NCI-H524 (cell line): ENCODE measurements around the gene OPRM1.
A peak's percentile ranks its signal among the peaks of the same experiment; 100 is the strongest.

Source experiments
- DNase-seq, 2 experiments: peaks; one replicate each; lab custom pipeline; 2025; lab: John Stamatoyannopoulos, UW

The OPRM1 gene

DNA sequence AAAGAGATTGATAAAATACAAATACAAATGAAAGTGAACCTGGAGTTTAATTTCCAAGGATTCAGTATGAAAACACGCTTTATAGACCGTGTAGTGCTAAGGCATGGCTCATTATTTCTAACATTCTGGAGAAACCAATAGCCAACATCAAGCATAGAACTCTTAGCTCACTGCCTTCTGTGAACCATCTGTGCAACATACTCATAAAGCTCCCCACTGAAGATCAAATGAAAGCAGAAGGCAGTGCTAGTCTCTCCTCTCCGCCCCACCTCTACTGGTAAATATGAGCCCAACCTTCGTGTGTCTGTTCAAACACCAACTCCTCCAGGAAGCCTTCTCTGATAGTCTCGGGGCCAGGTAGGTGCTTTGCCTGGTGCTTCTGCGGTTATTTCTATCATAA lies 163.9 kb downstream of the OPRM1 start:
- DNase-seq = no peak

DNA sequence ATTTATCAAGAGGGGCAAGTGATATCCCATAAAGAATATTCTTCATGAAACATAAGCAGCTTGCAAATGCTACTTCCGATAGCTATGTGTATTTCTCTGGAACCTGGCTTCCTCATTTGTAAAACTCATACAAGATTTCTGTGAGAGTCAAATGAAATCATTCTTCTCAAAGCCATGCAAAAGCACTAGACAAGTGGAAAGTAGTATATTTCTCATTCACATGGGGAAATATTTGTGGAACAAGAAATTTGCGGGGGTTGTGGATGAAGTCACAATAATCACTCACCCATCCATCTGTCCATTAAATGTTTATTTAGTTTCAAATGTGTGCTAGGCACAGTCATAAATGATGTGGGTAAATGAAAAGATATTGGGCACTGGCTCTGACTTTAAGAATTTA lies 167.1 kb downstream of the OPRM1 start:
- no peak for DNase-seq

DNA sequence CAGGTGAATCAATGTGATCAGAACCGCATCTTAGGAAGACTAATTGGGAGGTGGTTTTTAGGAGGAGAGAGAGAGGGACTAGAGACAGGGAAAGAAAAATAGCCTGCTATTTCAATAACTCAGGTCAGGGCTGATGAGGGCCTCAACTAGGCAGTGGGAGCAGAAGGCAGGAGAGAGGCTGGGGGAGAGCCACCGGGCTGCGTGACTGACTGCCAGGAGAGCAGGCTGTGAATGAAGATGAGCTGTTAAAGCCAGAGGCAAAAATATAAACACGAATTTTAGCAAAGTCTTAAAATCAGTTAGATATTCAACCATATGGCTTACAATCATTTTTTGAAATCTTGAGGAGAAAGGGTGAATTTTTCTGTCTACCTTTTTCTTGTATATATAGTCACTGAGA lies 168.0 kb downstream of the OPRM1 start:
- DNase-seq = no peak

DNA sequence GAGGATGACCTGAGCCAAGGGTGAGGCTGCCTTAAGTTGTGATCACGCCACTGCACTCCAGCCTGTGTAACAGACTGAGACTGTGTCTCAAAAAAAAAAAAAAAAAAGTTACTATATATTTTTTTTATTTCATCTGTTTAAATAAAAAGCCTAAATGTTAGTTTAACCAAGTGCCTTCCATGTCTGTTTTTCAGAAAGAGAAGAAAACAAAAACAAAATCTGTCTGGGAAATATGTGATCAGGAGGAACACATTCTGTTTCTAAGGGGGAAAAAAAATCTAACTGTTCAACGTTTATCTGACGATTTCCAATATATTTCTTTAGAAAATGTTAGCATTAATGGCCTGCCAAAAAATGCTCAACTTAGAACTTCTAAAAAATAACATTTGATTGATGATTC lies 170.5 kb downstream of the OPRM1 start:
- DNase-seq = no peak

DNA sequence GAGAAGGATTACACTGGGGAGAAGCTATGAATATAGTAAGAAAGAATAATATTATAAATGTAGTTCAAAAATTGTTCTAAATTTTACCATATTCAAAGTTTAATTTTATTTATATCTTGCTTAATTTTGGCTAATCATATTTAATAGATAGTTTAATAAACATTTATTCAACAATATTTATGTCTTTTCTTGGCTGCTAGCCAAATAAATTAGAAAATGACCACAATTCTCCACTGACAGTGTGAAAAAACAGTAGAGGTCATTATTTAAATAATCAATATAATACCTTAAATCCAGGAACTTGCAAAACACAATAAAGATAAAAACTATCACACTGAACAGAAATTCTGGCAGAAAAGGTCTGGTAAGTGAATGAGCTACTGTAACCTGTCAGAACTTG lies 171.6 kb downstream of the OPRM1 start:
- DNase-seq = no peak

DNA sequence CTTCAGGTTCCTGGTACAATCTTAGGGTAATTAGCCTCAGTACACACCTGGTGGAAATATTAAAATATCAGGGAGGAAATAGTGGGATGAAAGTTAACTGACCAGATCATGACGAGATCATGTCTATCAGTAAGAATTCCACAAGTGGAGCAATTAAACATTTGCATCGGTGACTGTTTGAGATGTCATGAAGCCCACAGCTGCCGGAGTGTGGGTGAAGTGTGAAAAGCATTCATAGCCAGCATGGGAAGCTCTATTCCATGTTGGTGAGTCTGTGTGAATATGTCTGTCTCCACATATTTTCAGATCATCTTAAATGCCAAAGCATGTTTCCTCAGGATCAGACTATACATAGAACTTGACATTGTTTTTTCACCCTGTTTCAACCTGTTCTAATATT lies 174.7 kb downstream of the OPRM1 start:
- no peak for DNase-seq

DNA sequence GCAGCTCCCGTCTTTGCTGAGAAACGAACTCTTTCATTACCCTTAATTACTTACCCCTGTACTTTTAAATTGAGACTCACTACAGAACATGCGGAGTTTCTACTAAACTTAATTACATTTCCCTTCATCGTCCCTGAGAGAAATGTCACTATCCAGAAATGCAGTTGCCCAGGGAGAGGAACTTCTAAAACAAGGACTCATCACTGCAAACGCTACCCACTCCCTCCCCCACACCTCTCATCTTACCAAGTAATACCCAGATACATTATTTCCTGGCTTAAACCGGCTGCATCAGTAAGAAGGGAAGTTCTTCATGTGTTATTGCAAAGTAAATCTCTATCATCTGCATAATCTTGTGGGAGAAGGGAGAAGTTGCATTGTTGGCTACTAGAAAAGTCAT lies 179.3 kb downstream of the OPRM1 start:
- DNase-seq = no peak

DNA sequence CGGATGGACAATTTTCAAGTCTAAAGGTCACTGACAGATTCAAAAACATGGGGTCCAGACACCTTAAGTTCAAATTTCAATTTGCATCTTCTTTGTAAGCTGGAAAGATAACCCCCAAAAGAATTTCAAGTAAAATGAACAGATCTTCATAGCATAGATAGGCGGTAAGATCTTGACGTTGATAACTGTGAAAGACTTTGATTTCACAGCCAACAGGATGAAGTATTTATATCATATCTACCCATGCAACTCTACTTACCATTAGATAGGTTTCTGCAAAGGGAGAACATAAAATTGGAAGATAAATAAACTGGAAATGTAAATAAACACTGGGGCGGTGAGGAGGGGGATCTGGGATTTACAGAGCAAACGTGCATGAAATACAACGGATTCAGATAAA lies 179.7 kb downstream of the OPRM1 start:
- DNase-seq = no peak

DNA sequence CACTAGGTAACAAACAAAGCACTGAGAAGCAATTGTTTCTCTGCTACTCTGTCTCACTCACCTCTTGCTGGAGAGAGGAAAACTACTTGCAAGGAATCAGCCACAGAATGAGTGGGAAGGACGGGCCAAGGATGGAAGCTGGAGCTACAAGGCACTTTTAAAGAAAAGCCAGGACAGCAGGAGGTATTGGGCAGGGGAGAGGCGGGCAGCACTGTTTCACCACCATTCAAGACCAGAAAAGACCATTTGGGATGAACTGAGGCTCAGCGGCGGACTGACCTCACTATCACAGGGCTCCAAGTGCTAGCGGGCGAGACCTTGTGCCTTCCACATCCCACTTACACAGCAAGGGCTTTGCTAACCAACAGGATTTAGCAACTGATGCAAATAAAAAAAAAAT lies 180.2 kb downstream of the OPRM1 start:
- no peak for DNase-seq

DNA sequence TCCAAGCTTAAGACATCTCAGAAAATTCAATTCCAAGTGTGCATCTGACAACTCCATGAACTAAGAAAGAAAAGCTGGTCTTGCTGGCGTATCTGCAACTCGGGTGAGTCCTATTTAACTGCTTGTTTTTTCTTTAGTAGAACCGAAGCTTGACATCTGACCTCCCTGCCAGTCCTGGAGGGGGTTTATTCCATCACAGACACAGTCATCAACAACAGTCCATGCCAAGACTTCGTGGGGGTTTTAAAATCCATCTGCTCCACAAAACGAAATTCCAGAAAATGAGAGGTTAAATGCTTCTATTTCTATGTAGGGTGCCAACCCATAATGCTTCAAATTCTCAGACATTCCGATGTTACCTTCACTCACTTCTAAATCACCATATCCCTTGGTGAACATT lies 183.7 kb downstream of the OPRM1 start:
- DNase-seq = no peak

DNA sequence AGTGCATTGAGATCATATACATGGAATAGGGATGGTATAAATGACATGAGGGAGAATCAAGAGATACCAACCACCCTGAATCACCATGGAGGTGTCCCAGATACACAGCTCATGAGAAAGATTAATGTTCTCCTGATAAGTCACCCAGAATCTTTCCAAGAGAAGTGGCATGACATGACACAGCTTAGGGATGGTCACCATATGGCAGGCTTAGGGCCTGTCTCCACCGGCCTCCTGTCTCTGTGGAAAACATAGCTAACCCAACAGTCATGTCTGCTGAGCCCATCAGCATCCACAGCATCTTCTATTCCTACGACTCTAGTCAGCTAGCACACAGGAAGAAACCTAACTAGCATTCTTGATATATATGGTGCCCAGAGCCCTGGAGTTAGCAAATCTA lies 184.3 kb downstream of the OPRM1 start:
- DNase-seq = peak in 1 of 2 experiments; percentile 41

DNA sequence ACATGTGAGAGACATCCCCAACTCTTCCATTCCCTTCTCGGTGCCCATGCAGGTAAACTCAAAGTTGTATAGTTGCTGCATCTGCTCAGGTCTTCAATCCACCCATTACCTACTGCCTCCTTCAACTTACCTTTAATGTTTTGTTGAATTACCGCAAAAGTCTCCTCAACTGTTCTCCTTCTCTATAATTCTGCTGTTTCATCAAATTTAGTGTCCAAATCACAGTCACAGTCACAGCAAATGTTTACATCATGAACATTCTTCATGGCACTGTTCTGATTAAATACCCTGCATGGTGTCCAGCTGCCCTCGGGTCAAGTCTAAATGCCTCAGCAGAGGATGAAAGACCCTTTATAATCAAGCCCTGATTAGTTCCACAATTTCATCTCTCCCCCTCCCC lies 187.4 kb downstream of the OPRM1 start:
- no peak for DNase-seq

DNA sequence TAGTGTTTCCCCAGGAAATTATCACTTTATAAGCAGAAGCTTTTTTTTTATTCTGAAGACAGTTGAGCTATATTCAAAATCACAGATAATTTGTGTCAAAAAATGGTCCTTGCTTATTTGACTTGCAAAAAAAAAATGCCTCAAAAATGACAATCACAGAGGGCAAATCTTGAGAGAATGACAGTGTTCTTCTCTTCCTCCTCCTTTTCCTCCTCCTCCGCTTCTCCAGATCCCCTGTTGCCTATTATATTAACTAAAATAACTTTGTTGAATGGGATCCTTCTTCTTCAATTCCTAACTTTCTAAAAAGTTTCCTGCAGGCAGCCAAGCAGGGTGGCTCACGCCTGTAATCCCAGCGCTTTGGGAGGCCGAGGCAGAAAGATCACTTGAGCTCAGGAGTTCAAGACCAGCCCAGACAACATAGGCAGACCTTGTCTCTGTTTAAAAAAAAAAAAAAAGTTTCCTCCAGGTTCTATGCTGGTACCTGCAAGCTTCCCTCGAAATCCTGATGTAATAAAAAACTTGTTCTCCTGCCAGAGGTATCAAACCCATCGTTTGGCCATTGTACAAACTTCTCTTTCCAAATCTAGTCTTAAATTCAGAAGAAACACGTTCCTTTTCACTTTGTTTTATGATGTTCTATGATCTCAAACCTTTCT lies 189.0 kb downstream of the OPRM1 start:
- DNase-seq = no peak

DNA sequence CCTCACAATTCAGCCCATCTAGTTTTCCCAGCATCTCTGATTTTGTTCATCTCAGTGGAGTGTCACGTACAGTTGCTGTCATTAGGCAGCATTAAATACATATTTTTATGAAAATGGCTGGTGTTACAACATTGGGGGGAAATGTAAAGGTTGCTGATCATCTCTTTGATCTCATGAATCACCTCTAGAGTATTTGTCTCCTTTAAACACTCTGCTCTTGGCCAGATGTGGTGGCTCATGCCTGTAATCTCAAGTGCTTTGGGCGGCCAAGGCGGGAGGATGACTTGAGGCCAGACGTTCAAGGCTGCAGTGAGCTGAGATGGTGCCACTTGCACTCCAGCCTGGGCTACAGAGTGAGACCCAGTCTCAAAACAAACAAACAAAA lies 189.5 kb downstream of the OPRM1 start:
- no peak for DNase-seq

DNA sequence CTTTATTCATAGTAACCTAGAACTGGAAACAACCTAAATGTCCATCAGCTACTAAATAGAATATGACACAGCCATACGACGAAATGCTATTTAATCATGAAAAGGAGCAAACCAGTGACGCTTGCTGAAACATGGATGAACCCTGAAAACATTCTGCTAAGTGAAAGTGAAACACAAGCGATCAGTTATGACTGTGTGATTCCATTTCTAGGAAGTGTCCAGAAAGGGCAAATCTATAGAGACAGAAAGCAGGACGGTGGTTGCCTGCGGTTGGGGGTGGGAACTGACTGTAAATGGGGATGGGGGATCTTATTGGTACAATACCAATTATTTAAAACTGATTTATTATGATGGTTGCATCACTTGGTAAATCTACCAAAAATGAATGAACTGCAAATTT lies 190.7 kb downstream of the OPRM1 start:
- no peak for DNase-seq

DNA sequence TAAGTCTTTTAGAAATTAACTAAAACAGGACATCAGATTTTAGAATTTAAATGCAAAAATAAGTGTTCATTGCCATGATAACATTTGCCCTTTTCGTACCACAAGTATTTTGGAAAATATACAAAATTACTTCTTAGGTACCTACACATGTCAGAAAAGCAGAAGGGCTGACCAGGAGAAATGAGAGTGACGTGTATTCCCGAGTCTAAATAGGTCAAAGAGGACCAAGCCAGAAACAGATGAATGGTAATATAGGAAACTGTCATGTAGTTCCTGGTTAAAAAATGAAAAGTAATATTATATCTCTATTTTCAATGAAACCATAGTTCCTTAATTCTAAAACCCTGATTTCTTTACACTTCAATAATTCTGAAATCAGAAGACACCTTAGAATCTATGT lies 191.4 kb downstream of the OPRM1 start:
- no peak for DNase-seq

DNA sequence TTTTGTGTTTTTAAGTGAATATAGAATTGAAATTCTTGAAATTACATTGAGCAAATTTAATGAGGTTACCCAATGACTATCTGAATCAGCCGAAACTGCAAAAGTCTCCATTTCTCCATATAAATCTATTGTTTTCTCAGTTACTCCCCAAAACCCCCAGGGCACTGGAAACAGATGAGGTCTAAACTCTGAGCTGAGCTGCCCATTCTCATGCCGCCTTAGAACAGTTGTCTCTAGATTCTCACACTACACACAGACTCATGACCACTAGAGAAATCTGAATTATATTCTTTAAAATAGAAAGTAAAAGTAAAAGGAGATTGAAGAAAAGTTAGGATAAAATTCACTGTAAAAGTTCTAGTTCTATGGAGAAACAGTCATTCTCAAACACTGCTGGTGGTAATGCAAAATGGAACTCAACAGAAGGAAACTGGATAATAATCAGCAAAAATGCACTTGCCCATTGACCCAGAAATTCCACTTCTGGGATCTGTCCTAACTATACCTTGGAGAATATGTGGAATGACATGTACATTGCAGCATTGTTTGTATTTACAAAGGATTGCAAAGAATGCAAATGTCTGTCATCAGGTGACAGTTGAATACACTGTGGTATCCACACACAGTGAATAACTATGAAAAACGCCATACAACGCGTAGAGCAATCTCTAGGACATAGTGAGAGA lies 192.0 kb downstream of the OPRM1 start:
- DNase-seq = no peak

DNA sequence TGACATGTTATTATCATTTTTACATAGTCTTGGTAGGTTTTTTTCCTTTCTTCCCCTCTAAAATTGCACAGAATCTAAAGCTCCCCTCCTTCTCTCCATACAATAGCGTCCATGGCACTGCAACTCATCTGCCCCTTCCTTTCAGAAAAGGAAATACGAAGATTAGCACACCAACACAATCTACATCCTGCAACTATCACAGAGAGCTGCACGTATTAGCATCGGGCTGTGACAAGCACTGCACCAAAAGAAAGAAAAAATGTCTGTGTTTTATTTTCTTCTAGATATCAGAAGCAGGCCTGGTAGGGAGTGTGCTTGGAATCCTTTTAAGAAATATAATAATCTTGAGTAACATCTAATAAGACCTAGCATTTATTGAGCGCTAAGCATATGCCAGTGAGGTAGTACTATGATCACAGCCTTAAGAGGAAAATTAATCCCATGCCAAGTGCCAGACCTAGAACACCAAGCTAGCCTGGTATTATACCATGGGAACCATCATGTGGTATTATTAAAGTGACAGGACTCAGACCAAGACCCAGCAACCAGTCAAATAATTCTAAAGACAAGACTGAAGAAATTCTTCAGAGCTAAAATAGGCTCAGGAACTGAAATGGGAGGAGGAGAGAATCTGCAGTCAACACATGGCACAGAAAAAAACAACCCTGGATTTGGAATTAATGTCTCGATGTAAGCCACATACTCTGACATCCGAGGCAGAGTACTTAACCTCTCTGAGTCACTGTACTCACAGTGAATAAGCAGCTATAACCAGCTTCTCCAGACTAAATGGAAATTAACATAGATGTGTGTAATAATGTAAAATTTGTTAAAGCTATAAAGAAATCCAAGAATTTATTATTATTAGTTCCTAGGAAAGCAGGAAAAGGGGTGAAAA lies 193.2 kb downstream of the OPRM1 start:
- DNase-seq = no peak

DNA sequence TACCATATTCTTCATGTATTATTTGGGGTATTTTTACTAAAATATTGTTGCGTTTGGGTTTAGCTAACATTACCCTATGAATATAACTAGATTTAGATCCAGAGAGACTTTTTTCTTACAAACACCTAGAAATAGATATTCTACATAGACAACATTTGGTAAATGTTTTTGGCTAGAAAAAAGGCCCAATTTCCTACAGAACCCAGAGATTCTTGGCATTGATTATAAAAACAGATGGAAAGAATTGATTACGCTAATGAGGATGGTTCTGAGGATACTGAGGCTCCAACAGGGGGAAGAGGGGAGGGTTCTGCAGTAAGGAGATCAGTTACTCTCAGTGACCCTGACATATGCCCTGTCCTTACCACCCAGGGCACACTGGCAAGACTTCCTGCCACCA lies 194.3 kb downstream of the OPRM1 start:
- DNase-seq = no peak

DNA sequence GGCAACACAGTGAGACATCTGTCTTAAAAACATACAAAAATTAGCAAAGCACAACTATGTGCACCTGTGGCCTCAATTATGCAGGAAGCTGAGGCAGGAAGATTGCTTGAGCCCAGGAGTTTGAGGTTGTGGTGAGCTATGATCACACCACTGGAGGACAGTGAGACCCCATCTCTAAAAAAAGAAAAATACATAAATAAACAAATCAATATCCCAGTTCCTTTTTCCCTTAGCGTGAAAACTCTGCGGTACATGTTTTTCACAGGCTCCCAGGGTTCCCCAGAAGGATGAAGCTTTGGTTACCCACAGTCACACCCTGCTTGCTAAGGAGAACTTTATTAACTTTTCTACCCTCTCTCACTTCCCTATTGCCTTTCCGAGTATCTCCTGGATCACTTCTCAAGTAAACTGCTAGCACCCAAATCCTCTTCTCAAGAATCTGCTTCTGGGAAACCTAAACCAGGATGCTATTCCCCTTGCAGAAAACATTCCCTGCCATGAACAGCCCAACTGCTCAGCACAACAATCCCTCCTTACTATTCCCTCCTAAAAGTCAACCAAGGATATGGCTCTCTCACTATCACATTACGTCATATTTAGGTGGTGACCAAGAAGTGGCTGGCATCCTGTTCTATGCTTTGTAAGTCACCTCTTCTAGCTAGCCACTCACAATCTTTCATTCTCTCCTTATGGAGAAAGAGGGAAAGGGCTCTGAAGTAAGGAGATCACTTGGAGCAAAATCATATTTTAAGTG lies 195.2 kb downstream of the OPRM1 start:
- DNase-seq = no peak

DNA sequence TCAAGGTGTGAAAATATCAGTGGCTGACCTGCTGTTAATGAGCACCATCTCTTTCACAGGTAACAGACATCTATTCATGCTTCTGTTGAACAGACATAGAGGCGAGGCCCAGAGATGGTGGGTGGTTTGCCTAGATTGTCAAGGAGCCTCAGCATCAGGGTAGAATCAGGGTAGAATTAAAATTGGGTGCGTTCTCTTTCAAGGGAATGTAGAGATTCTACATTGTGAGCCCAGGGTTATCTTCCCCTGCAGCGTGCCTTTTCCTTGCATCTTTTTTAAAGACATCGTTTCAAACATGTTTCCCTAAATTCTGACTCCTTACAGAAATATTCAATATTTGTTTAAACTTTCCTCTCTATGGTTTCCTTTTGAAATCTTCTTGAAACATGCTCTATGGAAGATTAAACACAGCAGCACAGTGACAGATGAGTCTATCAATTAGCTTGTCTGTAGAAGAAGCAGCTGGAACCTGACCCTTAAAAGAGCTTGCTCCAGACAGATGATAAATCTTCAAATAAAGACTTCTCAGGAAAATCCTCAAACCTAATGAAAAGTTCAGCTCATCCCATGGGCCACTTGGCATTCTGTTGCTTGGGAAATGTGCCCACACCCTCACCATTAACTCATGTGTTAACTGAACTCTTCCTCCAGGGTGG lies 197.7 kb downstream of the OPRM1 start:
- peak in 1 of 2 experiments; percentile 65 for DNase-seq

DNA sequence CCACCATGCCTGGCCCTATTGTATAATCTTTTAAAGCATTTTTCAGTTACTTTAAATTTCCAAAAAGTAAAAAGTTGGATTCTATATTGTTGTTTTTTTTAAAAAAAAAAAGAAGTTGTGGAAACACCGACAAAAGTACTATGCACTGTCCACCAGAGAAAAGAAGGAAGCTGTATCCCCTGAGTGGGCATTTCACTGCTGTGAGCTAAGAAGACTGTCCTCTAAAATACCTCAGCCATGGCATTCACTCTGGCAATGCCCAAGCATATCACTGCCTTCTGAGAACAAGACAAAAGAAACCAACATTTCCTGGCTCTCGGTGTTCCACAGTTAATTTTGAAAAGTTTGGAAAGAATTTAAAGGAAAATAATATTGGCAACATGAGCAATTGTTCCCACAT lies 199.8 kb downstream of the OPRM1 start:
- no peak for DNase-seq
